Activated CD8-positive, alpha-beta T cell treated with anti-CD3 and anti-CD28 coated beads for 36 hours (primary cell): ENCODE results near the gene LRBA. TPM values are rescaled to one million over a fixed set of nuclear protein-coding genes. Genes with fewer than 3 reads are reported as not detected.

Experiments used
- ATAC-seq: fragments of 200-7000 bp; cut with Tn5 transposase; one replicate; pipeline ENCODE4 v1.10.0; 2021; ENCODE audit warnings: mild to moderate bottlenecking, moderate library complexity
- CTCF ChIA-PET: fragments of 350-600 bp; sonication (Branson Sonifier 250); formaldehyde crosslinking; loops from one replicate; lab custom pipeline; 2021; ENCODE audit warnings: antibody characterized with exemption; lab: Charles Lee
- POLR2A ChIA-PET: fragments of 350-600 bp; sonication (Branson Sonifier 250); formaldehyde crosslinking; loops from one replicate; lab custom pipeline; 2021; ENCODE audit warnings: antibody characterized with exemption; lab: Charles Lee
- DNase-seq: peaks from one replicate; pipeline ENCODE4 v3.0.0-alpha.2; 2020
- H3K27ac Mint-ChIP-seq: one replicate; pipeline ENCODE4 v1.8.0; 2021; ENCODE audit warnings: mild to moderate bottlenecking, mixed read lengths
- H3K27me3 Mint-ChIP-seq: one replicate; pipeline ENCODE4 v1.8.0; 2021; ENCODE audit warnings: mixed read lengths
- H3K36me3 Mint-ChIP-seq: one replicate; pipeline ENCODE4 v1.8.0; 2021; ENCODE audit warnings: low read depth, mixed read lengths
- H3K4me1 Mint-ChIP-seq: one replicate; pipeline ENCODE4 v1.8.0; 2021; ENCODE audit warnings: low read depth, mixed read lengths
- H3K4me3 Mint-ChIP-seq: one replicate; pipeline ENCODE4 v1.8.0; 2021; ENCODE audit warnings: mild to moderate bottlenecking, moderate library complexity, mixed read lengths
- H3K9me3 Mint-ChIP-seq: one replicate; pipeline ENCODE4 v1.8.0; 2021; ENCODE audit warnings: mixed read lengths
- intact Hi-C: fragments of 100-400 bp; cut with micrococcal nuclease; formaldehyde crosslinking; loops from one replicate; pipeline ENCODE4 v1.10.0; 2022
- total RNA-seq, 2 experiments: library from RNA; stranded (reverse); gene quantifications; one replicate each; pipeline ENCODE4 v1.2.3, GENCODE V29; 2021
- TF ChIP-seq, protein P1 (sequence below): fragments of 200-600 bp; IDR thresholded peaks from one replicate; pipeline ENCODE4 v1.8.0; 2022; ENCODE audit warnings: antibody characterized with exemption, mild to moderate bottlenecking

LRBA gene
- total RNA-seq, 2 experiments from 2014 or later = 48.1 to 52.5 TPM

DNA sequence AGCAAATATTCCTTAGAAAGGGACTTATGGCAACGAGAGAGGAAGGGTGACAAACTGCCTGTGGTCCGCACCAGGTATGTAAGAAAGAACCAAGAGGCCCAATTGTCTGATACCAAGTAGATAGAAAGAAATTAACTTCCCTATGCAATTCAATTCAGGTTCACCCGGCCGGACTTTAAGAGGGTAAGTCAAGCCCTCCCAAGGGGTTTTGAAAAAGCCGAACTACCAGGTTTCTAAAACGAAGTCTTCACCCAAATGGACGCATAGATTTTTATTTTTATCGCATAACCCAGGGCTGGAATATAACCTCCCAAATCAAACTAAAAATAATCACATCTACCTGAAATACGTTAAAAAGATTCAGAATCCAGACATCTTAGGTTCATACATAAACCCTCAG, 434.8 kb downstream of the LRBA start:
- intact Hi-C loops = no loop called here
- no peak overlapping the region for H3K27ac Mint-ChIP-seq
- no peaks in the 10 kb centered on the region for H3K27me3 Mint-ChIP-seq
- H3K4me3 Mint-ChIP-seq = no peak overlapping the region
- DNase-seq (no peak), ATAC-seq (no peak)
- ChIA-PET CTCF (no interaction called here), POLR2A (no interaction called here)
- no peaks in the 10 kb centered on the region for H3K9me3 Mint-ChIP-seq
- H3K36me3 Mint-ChIP-seq = peaks cover 50% of the 10 kb centered on the region
- no peaks in the 10 kb centered on the region for H3K4me1 Mint-ChIP-seq
- TF ChIP-seq, protein P1, sequence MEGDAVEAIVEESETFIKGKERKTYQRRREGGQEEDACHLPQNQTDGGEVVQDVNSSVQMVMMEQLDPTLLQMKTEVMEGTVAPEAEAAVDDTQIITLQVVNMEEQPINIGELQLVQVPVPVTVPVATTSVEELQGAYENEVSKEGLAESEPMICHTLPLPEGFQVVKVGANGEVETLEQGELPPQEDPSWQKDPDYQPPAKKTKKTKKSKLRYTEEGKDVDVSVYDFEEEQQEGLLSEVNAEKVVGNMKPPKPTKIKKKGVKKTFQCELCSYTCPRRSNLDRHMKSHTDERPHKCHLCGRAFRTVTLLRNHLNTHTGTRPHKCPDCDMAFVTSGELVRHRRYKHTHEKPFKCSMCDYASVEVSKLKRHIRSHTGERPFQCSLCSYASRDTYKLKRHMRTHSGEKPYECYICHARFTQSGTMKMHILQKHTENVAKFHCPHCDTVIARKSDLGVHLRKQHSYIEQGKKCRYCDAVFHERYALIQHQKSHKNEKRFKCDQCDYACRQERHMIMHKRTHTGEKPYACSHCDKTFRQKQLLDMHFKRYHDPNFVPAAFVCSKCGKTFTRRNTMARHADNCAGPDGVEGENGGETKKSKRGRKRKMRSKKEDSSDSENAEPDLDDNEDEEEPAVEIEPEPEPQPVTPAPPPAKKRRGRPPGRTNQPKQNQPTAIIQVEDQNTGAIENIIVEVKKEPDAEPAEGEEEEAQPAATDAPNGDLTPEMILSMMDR = no peak

- Mint-ChIP-seq H3K4me1 (no peaks in the 10 kb centered on the region), H3K36me3 (peaks cover 50% of the 10 kb centered on the region), H3K4me3 (no peak overlapping the region), H3K9me3 (no peaks in the 10 kb centered on the region), H3K27me3 (no peaks in the 10 kb centered on the region), H3K27ac (no peak overlapping the region)
- DNase-seq (no peak), ATAC-seq (no peak)
- POLR2A ChIA-PET = no interaction called here
- CTCF ChIA-PET = no interaction called here
- intact Hi-C loops = no loop called here
- TF ChIP-seq, protein P1 = no peak
Observed at GRCh38 chr4:150579551-150580234, 435.4 kb downstream of the LRBA start.

GRCh38 chr4:150578745-150579501, 436.2 kb downstream of the LRBA start:
- Mint-ChIP-seq H3K9me3 (no peaks in the 10 kb centered on the region), H3K27me3 (no peaks in the 10 kb centered on the region), H3K27ac (no peak overlapping the region), H3K4me1 (no peaks in the 10 kb centered on the region), H3K4me3 (no peak overlapping the region), H3K36me3 (peaks cover 44% of the 10 kb centered on the region)
- ATAC-seq = no peak
- intact Hi-C loops = no loop called here
- no peak for DNase-seq
- ChIA-PET POLR2A (no interaction called here), CTCF (no interaction called here)
- TF ChIP-seq, protein P1 = no peak

DNA sequence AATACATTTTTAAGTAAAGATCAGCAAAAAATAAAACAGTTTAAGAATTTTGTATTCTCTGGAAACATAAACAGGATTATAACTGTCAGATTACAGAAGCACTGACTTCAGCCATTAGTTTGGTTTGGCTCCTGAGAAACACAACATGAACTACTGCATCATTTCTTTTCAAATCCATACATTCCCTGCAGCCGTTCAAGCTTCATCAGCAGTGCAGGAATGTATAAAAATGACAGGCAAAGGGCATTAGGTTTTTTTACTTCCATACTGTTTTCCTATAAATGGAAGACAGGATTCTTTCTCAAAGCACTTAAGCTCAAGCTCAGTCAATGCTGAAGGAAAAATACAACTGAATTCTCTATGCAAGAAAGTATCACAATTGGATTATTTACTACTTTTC, 437.3 kb downstream of the LRBA start:
- Mint-ChIP-seq H3K4me3 (no peak overlapping the region), H3K27me3 (no peaks in the 10 kb centered on the region), H3K27ac (no peak overlapping the region), H3K9me3 (no peaks in the 10 kb centered on the region), H3K4me1 (peaks cover 9% of the 10 kb centered on the region), H3K36me3 (peaks cover 34% of the 10 kb centered on the region)
- no peak for ATAC-seq
- ChIA-PET CTCF (no interaction called here), POLR2A (no interaction called here)
- TF ChIP-seq, protein P1 = no peak
- intact Hi-C loops = no loop called here
- no peak for DNase-seq

DNA sequence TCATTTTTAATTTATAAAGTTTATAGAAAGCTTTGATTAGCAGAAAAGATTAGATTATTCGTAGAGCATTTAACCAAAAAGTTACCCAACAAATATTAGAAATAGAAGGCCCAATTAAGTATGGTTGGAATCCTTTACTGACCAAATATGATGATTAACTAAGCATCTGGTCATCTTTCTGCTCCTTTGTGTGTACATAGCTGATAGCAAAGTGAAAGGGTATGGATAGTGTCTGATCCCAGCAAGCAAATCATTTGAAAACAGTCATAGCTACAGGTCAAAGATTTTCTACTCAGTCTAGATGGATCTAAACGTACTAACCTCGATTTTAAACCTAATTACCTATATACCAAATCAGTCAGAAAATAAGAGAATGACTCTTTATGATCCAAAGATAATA, 440.4 kb downstream of the LRBA start:
- intact Hi-C loops = no loop called here
- ATAC-seq (no peak), DNase-seq (no peak)
- peaks cover 12% of the 10 kb centered on the region for H3K36me3 Mint-ChIP-seq
- TF ChIP-seq, protein P1 = no peak
- no peak overlapping the region for H3K27ac Mint-ChIP-seq
- H3K9me3 Mint-ChIP-seq = no peaks in the 10 kb centered on the region
- no peak overlapping the region for H3K4me3 Mint-ChIP-seq
- CTCF ChIA-PET = no interaction called here
- peaks cover 11% of the 10 kb centered on the region for H3K4me1 Mint-ChIP-seq
- POLR2A ChIA-PET = no interaction called here
- H3K27me3 Mint-ChIP-seq = no peaks in the 10 kb centered on the region
